Suppressor macrophage (primary cell): Measurements from ENCODE around the gene ZFYVE16.
"Not testable (repeated sequence)": the region's sequence is repeated elsewhere in the genome, so short reads cannot be mapped to it uniquely, and the experiment has no call there.

Experiments
- DNase-seq, 4 experiments: peaks; one replicate each; pipeline ENCODE4 v3.0.0-alpha.2; 2020 to 2022

ZFYVE16 gene

DNA sequence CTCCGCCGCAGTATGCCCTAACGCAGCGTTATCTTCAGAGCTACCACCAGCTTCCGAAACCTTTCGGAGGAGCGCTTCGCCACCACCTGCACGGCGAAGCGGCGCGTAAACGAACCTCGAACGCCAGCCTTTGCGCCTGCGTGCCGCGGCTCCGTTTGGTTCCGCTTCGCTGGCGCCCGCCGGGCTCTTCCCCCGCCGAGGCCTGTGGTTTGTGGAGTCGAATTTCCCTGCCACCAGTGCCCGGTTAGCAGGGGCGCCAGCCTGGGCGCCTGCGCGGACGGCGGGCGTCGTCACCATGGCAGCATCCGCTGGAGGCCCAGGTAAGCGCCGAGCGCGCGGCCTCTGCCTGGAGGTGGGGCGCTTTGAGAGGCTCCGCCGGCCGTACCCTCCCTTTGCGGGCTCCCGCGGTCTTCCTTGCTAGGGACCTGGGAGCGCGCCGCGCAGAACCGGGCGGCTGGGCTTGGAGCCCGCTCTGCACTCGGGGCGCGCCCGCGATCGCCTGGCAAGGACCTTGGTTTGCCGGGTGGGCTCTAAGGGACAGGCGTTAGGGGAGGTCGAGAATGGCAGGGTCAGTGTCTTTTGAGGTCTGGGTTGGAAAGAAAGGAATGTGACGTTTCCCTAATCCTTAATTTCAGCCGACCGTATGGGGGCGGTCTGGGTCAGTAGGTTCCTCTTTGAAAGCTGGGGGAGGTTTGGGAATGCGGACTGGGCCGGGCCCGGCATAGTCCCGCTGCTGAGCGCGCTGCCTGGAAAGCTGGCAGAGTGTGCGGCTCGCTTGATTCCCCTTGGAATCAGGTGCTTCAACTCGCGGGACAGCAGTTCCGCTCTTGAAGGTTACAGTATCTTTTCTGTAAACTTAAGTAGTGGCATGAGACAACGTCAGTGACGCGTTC lies 80.2 kb downstream of the ZFYVE16 start, which contains the start of gene FAM151B:
Gene FAM151B (plus strand): TSS at position 272 of the 893 bp plus-strand sequence. CDS start 24 bp downstream, at position 296.
- DNase-seq = peak; percentile 90 to 95 (median 93)

DNA sequence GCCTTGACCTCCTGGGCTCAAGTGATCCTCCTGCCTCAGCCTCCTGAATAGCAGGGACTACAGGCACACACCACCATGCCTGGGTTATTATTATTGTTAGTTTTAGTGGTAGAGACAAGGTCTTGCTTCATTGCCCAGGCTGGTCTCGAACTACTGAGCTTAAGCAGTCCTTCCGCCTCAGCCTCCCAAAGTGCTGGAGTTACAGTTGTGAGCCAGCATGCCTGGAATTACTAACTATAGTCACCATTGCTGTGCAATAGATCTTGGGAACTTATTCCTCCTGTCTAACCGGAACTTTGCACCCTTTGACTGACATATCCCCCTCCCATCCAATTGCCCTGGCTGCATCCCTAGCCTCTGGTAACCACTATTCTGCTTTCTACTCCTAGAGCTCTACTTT lies 83.4 kb downstream of the ZFYVE16 start:
- DNase-seq = no peak

- no peak for DNase-seq
Observed at GRCh38 chr5:80492741-80493140, 84.9 kb downstream of the ZFYVE16 start.

- DNase-seq = not testable (repeated sequence)
Observed at GRCh38 chr5:80493443-80493842, 85.6 kb downstream of the ZFYVE16 start.

DNA sequence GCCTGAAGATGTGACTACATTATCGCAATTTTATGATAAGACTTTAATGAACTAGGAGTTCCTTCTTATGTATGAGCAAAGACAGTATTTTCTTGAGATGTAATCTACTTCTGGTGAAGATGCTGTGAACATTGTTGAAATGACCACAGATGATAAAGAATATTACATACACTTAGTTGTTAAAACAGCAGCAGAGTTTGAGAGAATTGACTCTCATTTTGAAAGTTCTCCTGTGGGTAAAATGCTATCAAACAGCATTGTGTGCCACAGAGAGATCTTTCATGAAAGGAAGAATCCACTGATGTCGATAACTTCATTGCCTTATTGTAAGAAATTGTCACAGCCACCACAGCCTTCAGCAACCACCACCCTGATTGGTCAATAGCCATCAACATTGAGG lies 88.0 kb downstream of the ZFYVE16 start:
- DNase-seq = no peak

GRCh38 chr5:80502800-80503199 lies 94.9 kb downstream of the ZFYVE16 start:
- peak in 1 of 4 experiments; percentile 32 for DNase-seq

DNA sequence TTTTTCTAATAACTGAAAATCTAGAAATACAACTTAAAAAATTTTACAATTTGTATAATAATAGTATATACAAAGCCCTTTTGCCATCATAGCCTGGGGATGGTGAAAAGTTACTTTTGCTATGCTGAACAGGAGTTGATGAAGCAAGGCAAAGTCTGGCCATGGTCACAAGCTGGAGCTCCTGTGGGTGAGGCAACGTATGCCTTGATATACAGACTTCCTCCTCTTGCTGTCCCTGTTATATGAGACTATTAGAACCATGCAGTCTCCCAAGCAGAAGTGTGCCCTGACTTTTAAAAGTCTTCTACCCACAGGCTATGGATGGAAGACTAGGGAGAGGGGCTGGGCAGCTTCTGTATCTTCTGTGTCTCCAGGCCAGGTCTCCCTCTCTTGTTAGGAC lies 95.8 kb downstream of the ZFYVE16 start:
- peak; percentile 76 to 87 (median 82) for DNase-seq

DNA sequence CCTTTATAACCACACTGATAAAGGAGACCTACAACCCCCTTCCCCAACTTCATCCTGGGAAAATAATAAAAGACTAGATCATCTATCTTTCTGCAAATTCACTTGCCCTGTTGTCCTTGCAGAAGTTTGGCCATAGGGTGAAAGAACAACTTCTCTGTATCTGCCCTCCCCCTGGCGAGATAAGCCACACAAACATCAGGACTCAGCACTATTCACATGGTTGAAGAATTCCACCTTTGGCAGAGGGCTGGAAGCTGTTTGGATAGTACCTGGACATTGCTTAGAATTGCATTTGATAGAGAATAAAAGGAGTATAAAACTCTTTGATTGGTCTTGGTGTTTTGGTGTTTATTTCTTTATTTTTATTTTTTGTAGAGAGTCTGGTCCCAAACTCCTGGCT lies 97.0 kb downstream of the ZFYVE16 start:
- DNase-seq = no peak

DNA sequence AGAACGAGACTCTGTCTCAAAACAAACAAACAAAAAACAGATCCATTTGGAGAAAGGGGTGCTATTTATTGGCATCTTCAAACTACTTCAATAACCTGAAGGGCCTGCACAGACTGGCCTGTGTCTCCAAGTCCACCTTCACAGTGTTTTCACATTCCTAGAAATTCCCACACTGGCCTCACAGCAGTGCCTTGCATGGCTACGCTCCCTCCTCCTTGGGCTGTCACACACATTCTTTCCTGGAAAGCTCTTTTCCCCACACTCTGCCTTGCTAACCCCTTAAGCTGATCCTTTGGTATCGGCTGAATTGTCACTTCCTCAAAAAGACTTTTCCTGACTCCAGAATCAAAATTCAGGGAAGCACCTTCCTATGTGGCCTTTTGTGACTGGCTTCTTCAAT lies 99.8 kb downstream of the ZFYVE16 start:
- no peak for DNase-seq

GRCh38 chr5:80508844-80509243 lies 101.0 kb downstream of the ZFYVE16 start:
- no peak for DNase-seq

GRCh38 chr5:80509362-80509761 lies 101.5 kb downstream of the ZFYVE16 start:
- DNase-seq = no peak

DNA sequence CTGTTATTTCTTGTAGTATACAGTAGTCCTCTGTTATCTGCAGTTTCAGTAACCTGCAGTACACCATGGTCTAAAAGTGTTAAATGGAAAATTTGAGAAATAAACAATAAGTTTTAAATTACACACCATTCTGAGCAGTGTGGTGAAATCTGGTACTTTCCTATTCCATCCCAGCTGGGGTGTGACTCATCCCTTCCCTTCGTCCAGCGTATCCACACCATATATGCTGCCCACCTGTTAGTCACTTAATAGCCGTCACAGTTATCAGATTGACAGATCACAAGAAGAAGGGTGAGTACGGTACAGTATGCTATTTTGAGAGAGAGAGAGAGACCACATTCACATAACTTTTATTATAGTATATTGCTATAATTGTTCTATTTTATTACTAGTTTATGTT lies 109.0 kb downstream of the ZFYVE16 start:
- DNase-seq = peak in 1 of 4 experiments; percentile 5
